GM23338 (cell line): ENCODE measurements around the gene KIAA1217. TPM values are rescaled to one million over a fixed set of nuclear protein-coding genes. Genes with fewer than 3 reads are reported as not detected.

Source experiments
- ATAC-seq: fragments of 200-7000 bp; cut with Tn5 transposase; 3 replicates; pipeline ENCODE4 v1.9.1; 2020
- DNase-seq: peaks from one replicate; pipeline ENCODE4 v3.0.0-alpha.2; 2015; ENCODE audit warnings: low spot score
- H2AFZ ChIP-seq: fragments of 200-600 bp; sonication (generic); 2 replicates; pipeline ENCODE4 v1.8.0; 2016; ENCODE audit warnings: antibody characterized with exemption, mild to moderate bottlenecking, moderate library complexity
- H3F3A ChIP-seq: fragments of 200-600 bp; sonication (generic); replicated peaks from 2 replicates; pipeline ENCODE4 v1.8.0; 2017; ENCODE audit warnings: antibody characterized with exemption, mixed run types, low read depth
- H3K27ac ChIP-seq: fragments of 200-600 bp; sonication (generic); 2 replicates; pipeline ENCODE4 v1.6.1; 2016; ENCODE audit warnings: low read depth
- H3K27me3 ChIP-seq: fragments of 200-600 bp; sonication (generic); 2 replicates; pipeline ENCODE4 v1.8.0; 2016; ENCODE audit warnings: mild to moderate bottlenecking, mixed run types, moderate library complexity; ENCODE audit not compliant: insufficient read depth
- H3K36me3 ChIP-seq: fragments of 200-600 bp; sonication (generic); 2 replicates; pipeline ENCODE4 v1.8.0; 2016; ENCODE audit warnings: mild to moderate bottlenecking; ENCODE audit not compliant: insufficient read depth
- H3K4me1 ChIP-seq: fragments of 200-600 bp; sonication (generic); 2 replicates; pipeline ENCODE4 v1.8.0; 2016; ENCODE audit warnings: mild to moderate bottlenecking, moderate library complexity; ENCODE audit not compliant: insufficient read depth
- H3K4me2 ChIP-seq: fragments of 200-600 bp; sonication (generic); 2 replicates; pipeline ENCODE4 v1.7.1; 2017; ENCODE audit warnings: mixed run types
- H3K4me3 ChIP-seq: fragments of 200-600 bp; sonication (generic); 2 replicates; pipeline ENCODE4 v1.6.1; 2016; ENCODE audit warnings: mixed run types
- H3K79me2 ChIP-seq: fragments of 200-600 bp; sonication (generic); replicated peaks from 2 replicates; pipeline ENCODE4 v1.8.0; 2017; ENCODE audit warnings: mild to moderate bottlenecking; ENCODE audit not compliant: insufficient read depth
- H3K9me2 ChIP-seq: fragments of 200-600 bp; sonication (generic); 2 replicates; pipeline ENCODE4 v1.8.0; 2017; ENCODE audit not compliant: insufficient read depth
- H4K20me1 ChIP-seq: fragments of 200-600 bp; sonication (generic); replicated peaks from 2 replicates; pipeline ENCODE4 v1.8.0; 2017; ENCODE audit warnings: mild to moderate bottlenecking; ENCODE audit not compliant: insufficient read depth
- H3K27ac Mint-ChIP-seq: 2 replicates; pipeline ENCODE4 v1.8.0; 2020; ENCODE audit warnings: inconsistent platforms, mild to moderate bottlenecking, moderate library complexity, mixed read lengths
- H3K27me3 Mint-ChIP-seq: 3 replicates; pipeline ENCODE4 v1.8.0; 2022; ENCODE audit warnings: low read depth, mild to moderate bottlenecking, moderate library complexity, mixed read lengths, inconsistent platforms; ENCODE audit not compliant: insufficient read depth, poor library complexity
- H3K36me3 Mint-ChIP-seq: 3 replicates; pipeline ENCODE4 v1.8.0; 2021; ENCODE audit warnings: low read depth, mild to moderate bottlenecking, inconsistent platforms, moderate library complexity, mixed read lengths
- H3K4me1 Mint-ChIP-seq: 3 replicates; pipeline ENCODE4 v1.8.0; 2020; ENCODE audit warnings: mild to moderate bottlenecking, inconsistent platforms, mixed read lengths
- H3K4me3 Mint-ChIP-seq: 3 replicates; pipeline ENCODE4 v1.8.0; 2021; ENCODE audit warnings: moderate library complexity, mild to moderate bottlenecking, inconsistent platforms, mixed read lengths
- H3K9me3 Mint-ChIP-seq: 3 replicates; pipeline ENCODE4 v1.8.0; 2020; ENCODE audit warnings: moderate library complexity, mild to moderate bottlenecking, inconsistent platforms, mixed read lengths
- CREB1 ChIP-seq: fragments of 250-450 bp; sonication (Bioruptor Pico); IDR thresholded peaks from 2 replicates; pipeline ENCODE4 v1.5.0; 2020; ENCODE audit warnings: low read depth, mild to moderate bottlenecking, moderate library complexity
- JUNB ChIP-seq: IDR thresholded peaks from one replicate; pipeline ENCODE4 v1.6.1; 2016; ENCODE audit warnings: antibody characterized with exemption; ENCODE audit not compliant: unreplicated experiment
- NANOG ChIP-seq: IDR thresholded peaks from 2 replicates; pipeline ENCODE4 v1.6.1; 2016; ENCODE audit warnings: antibody characterized with exemption, borderline replicate concordance
- STAT1 ChIP-seq: IDR thresholded peaks from one replicate; pipeline ENCODE4 v1.6.1; 2016; ENCODE audit warnings: antibody characterized with exemption; ENCODE audit not compliant: unreplicated experiment
- polyA plus RNA-seq: library from polyadenylated mRNA; unstranded; fragments of >200 nt; fragmentation: Nextera tagmentation; extraction: Ambion mirVana; gene quantifications from 2 replicates; pipeline ENCODE4 v1.2.1, GENCODE V29; 2016
- total RNA-seq: library from RNA; depleted of rRNA; stranded (reverse); fragments of >200 nt; shearing (Covaris generic); gene quantifications from 2 replicates; pipeline ENCODE4 v1.2.3, GENCODE V29; 2014
- TF ChIP-seq, protein P1 (sequence below): IDR thresholded peaks from one replicate; pipeline ENCODE4 v1.6.1; 2018; ENCODE audit warnings: antibody characterized with exemption; ENCODE audit not compliant: unreplicated experiment
- TF ChIP-seq, protein P2 (sequence below), 2 experiments: fragments of 200-600 bp in 1 of 2; sonication (generic) in 1 of 2; conservative IDR thresholded peaks; 2 replicates each; pipeline versions ENCODE4 v1.5.1 to v1.6.1; 2016 to 2017; ENCODE audit warnings: antibody characterized with exemption in 2 of 2, low read depth in 2 of 2, mild to moderate bottlenecking in 2 of 2, moderate library complexity in 1 of 2
- TF ChIP-seq, protein P3 (sequence below): fragments of 250-450 bp; sonication (Bioruptor Pico); IDR thresholded peaks from 2 replicates; pipeline ENCODE4 v1.5.0; 2020; ENCODE audit warnings: mild to moderate bottlenecking, moderate library complexity

KIAA1217 gene
- total and polyA plus RNA-seq, 2 experiments from 2014 or later: 6.4 to 9.1 TPM

DNA sequence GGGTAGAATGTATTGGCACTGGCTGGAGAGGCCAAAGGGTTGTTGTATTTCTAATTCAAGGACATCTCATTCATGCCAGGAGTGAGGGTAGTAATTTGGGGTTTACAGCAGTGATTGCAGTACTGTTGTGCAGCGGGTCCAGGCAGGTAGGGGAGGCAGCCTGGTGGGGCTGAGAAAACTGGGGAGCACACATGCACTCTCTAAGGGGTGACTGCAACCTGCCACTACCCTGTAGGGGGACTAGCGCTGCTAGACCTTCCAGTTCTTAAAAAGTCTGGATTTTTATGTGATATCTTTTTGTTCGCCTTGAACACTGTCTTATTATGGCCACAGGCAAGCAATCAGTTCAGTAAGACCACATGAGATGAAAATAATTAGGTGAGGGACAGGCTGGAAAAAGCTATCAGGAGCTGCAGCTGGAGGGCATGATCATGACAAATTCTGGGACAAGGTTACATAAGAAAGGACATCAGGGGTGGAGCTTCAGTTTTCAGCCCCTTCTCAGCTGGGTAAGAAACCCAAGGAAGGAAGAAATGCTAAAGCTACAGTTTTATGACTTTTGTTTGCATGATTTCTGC is 365.7 kb downstream of the KIAA1217 start:
- no peaks in the 10 kb centered on the region for H3K36me3 ChIP-seq
- H3F3A ChIP-seq: no peaks in the 10 kb centered on the region
- Mint-ChIP-seq H3K9me3 (peaks cover 5% of the 10 kb centered on the region; the same call in 2 of the 3 replicates), H3K4me3 (no peak overlapping the region), H3K36me3 (no peaks in the 10 kb centered on the region; the same call in 2 of the 3 replicates), H3K27me3 (peaks cover 5% of the 10 kb centered on the region), H3K27ac (peak overlapping the region; percentile 16; the same call in 1 of the 2 replicates), H3K4me1 (peaks cover 13% of the 10 kb centered on the region)
- H2AFZ ChIP-seq: peak overlapping the region; percentile 11; the same call in 1 of the 2 replicates
- no peaks in the 10 kb centered on the region for H4K20me1 ChIP-seq
- TF ChIP-seq CREB1 (no peak), NANOG (no peak), JUNB (no peak), STAT1 (no peak)
- TF ChIP-seq, protein P1, sequence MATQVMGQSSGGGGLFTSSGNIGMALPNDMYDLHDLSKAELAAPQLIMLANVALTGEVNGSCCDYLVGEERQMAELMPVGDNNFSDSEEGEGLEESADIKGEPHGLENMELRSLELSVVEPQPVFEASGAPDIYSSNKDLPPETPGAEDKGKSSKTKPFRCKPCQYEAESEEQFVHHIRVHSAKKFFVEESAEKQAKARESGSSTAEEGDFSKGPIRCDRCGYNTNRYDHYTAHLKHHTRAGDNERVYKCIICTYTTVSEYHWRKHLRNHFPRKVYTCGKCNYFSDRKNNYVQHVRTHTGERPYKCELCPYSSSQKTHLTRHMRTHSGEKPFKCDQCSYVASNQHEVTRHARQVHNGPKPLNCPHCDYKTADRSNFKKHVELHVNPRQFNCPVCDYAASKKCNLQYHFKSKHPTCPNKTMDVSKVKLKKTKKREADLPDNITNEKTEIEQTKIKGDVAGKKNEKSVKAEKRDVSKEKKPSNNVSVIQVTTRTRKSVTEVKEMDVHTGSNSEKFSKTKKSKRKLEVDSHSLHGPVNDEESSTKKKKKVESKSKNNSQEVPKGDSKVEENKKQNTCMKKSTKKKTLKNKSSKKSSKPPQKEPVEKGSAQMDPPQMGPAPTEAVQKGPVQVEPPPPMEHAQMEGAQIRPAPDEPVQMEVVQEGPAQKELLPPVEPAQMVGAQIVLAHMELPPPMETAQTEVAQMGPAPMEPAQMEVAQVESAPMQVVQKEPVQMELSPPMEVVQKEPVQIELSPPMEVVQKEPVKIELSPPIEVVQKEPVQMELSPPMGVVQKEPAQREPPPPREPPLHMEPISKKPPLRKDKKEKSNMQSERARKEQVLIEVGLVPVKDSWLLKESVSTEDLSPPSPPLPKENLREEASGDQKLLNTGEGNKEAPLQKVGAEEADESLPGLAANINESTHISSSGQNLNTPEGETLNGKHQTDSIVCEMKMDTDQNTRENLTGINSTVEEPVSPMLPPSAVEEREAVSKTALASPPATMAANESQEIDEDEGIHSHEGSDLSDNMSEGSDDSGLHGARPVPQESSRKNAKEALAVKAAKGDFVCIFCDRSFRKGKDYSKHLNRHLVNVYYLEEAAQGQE: no peak
- TF ChIP-seq, protein P2, sequence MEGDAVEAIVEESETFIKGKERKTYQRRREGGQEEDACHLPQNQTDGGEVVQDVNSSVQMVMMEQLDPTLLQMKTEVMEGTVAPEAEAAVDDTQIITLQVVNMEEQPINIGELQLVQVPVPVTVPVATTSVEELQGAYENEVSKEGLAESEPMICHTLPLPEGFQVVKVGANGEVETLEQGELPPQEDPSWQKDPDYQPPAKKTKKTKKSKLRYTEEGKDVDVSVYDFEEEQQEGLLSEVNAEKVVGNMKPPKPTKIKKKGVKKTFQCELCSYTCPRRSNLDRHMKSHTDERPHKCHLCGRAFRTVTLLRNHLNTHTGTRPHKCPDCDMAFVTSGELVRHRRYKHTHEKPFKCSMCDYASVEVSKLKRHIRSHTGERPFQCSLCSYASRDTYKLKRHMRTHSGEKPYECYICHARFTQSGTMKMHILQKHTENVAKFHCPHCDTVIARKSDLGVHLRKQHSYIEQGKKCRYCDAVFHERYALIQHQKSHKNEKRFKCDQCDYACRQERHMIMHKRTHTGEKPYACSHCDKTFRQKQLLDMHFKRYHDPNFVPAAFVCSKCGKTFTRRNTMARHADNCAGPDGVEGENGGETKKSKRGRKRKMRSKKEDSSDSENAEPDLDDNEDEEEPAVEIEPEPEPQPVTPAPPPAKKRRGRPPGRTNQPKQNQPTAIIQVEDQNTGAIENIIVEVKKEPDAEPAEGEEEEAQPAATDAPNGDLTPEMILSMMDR (conservative IDR thresholded peaks at IDR 0.05; ENCODE audit: low read depth in 2 of 2): peak in 1 of 2 experiments; percentile 39; a peak in 2 of 4 replicates
- TF ChIP-seq, protein P3, sequence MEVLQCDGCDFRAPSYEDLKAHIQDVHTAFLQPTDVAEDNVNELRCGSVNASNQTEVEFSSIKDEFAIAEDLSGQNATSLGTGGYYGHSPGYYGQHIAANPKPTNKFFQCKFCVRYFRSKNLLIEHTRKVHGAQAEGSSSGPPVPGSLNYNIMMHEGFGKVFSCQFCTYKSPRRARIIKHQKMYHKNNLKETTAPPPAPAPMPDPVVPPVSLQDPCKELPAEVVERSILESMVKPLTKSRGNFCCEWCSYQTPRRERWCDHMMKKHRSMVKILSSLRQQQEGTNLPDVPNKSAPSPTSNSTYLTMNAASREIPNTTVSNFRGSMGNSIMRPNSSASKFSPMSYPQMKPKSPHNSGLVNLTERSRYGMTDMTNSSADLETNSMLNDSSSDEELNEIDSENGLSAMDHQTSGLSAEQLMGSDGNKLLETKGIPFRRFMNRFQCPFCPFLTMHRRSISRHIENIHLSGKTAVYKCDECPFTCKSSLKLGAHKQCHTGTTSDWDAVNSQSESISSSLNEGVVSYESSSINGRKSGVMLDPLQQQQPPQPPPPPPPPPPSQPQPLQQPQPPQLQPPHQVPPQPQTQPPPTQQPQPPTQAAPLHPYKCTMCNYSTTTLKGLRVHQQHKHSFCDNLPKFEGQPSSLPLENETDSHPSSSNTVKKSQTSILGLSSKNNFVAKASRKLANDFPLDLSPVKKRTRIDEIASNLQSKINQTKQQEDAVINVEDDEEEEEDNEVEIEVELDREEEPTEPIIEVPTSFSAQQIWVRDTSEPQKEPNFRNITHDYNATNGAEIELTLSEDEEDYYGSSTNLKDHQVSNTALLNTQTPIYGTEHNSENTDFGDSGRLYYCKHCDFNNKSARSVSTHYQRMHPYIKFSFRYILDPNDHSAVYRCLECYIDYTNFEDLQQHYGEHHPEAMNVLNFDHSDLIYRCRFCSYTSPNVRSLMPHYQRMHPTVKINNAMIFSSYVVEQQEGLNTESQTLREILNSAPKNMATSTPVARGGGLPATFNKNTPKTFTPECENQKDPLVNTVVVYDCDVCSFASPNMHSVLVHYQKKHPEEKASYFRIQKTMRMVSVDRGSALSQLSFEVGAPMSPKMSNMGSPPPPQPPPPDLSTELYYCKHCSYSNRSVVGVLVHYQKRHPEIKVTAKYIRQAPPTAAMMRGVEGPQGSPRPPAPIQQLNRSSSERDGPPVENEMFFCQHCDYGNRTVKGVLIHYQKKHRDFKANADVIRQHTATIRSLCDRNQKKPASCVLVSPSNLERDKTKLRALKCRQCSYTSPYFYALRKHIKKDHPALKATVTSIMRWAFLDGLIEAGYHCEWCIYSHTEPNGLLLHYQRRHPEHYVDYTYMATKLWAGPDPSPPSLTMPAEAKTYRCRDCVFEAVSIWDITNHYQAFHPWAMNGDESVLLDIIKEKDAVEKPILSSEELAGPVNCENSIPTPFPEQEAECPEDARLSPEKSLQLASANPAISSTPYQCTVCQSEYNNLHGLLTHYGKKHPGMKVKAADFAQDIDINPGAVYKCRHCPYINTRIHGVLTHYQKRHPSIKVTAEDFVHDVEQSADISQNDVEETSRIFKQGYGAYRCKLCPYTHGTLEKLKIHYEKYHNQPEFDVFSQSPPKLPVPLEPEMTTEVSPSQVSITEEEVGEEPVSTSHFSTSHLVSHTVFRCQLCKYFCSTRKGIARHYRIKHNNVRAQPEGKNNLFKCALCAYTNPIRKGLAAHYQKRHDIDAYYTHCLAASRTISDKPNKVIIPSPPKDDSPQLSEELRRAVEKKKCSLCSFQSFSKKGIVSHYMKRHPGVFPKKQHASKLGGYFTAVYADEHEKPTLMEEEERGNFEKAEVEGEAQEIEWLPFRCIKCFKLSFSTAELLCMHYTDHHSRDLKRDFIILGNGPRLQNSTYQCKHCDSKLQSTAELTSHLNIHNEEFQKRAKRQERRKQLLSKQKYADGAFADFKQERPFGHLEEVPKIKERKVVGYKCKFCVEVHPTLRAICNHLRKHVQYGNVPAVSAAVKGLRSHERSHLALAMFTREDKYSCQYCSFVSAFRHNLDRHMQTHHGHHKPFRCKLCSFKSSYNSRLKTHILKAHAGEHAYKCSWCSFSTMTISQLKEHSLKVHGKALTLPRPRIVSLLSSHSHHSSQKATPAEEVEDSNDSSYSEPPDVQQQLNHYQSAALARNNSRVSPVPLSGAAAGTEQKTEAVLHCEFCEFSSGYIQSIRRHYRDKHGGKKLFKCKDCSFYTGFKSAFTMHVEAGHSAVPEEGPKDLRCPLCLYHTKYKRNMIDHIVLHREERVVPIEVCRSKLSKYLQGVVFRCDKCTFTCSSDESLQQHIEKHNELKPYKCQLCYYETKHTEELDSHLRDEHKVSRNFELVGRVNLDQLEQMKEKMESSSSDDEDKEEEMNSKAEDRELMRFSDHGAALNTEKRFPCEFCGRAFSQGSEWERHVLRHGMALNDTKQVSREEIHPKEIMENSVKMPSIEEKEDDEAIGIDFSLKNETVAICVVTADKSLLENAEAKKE (CRISPR knock-in tag): no peak
- no peaks in the 10 kb centered on the region for H3K79me2 ChIP-seq
- no peak overlapping the region for H3K4me2 ChIP-seq
- H3K27me3 ChIP-seq: no peaks in the 10 kb centered on the region
- ATAC-seq (peak; percentile 79), DNase-seq (peak; percentile 13)
- H3K4me1 ChIP-seq: no peaks in the 10 kb centered on the region
- no peaks in the 10 kb centered on the region for H3K9me2 ChIP-seq
- no peak overlapping the region for H3K4me3 ChIP-seq
- no peak overlapping the region for H3K27ac ChIP-seq
